ENCODE results near the gene FAM32A.

Gene FAM32A

DNA sequence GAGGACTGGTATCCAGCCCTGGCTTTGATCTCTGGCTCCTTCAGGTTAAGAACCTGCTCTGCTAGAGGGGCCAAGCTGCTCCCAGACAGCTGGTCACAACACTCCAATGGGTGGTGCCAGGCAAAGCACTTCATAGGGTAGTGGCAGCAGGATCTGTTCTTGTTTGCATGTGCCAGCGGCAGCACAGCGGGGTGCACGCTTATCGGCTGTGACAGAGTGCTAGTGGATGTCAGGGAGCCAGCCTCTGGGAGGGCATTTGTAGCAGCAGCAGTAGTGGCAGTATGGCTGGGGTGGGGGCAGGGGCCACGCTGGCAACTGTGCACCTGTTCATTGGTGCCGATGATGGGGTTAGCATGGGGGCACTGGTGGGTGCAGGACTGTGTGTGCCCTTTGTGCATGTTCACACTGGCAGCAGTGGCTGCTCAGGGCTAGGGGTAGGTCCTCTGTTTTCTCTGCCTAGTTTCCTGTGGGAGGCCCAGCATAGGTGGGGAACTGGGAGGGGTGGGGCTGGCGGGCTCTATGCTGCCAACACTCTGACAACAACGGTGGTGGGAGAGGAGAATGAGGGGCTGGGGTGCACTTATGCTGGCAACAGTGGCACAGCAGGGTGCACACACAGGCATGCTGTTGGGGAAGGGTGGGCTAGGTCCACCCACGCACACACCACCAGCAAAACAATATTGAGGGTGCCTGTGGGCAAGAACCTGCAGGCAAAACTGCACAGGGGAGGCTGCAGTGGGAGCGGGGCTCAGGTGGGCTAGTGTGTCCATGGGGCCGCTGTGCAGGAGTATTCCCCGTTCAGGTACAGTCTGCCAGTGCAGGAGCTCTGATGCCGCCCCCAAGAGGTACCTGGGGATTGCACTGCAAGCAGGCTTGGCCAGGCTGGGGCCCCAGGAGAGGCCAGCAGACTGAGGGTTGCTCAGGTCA is 31.8 kb downstream of the FAM32A start:
- DNase-seq (ENCODE audit: insufficient read length, low spot score), result no peak
- no peak for FAIRE-seq
- TF ChIP-seq POLR2A (IDR thresholded peaks at IDR 0.05; ENCODE audit: low read depth, low read length), result no peak
- TF ChIP-seq PAX5 (IDR thresholded peaks at IDR 0.05; ENCODE audit: insufficient read depth, low read length, severe bottlenecking), result no peak
- TF ChIP-seq TAF1 (IDR thresholded peaks at IDR 0.05; ENCODE audit: low read depth, low read length), result no peak
- TF ChIP-seq SPI1 (IDR thresholded peaks at IDR 0.05; ENCODE audit: low read depth, low read length), result no peak
- TF ChIP-seq POLR2AphosphoS5 (IDR thresholded peaks at IDR 0.05; ENCODE audit: low read depth, low read length), result no peak

- TF ChIP-seq PAX5 (IDR thresholded peaks at IDR 0.05; ENCODE audit: insufficient read depth, low read length, severe bottlenecking) (no peak), POU2F2 (IDR thresholded peaks at IDR 0.05; ENCODE audit: low read depth, low read length) (no peak), SPI1 (IDR thresholded peaks at IDR 0.05; ENCODE audit: low read depth, low read length) (no peak), POLR2A (IDR thresholded peaks at IDR 0.05; ENCODE audit: low read depth, low read length) (no peak)
- no peak for DNase-seq (ENCODE audit: insufficient read length, low spot score)
- FAIRE-seq, result no peak
Observed at GRCh38 chr19:16217716-16218451, 32.7 kb downstream of the FAM32A start.

- FAIRE-seq, result peak; percentile 65
- TF ChIP-seq PAX5 (IDR thresholded peaks at IDR 0.05; ENCODE audit: insufficient read depth, low read length, severe bottlenecking) (no peak), TAF1 (IDR thresholded peaks at IDR 0.05; ENCODE audit: low read depth, low read length) (no peak), POU2F2 (IDR thresholded peaks at IDR 0.05; ENCODE audit: low read depth, low read length) (no peak), POLR2AphosphoS5 (IDR thresholded peaks at IDR 0.05; ENCODE audit: low read depth, low read length) (no peak), POLR2A (IDR thresholded peaks at IDR 0.05; ENCODE audit: low read depth, low read length) (no peak), SPI1 (IDR thresholded peaks at IDR 0.05; ENCODE audit: low read depth, low read length) (no peak)
- no peak for DNase-seq (ENCODE audit: insufficient read length, low spot score)
Observed at GRCh38 chr19:16218851-16219250, 33.6 kb downstream of the FAM32A start.

GRCh38 chr19:16222806-16223205 is 37.6 kb downstream of the FAM32A start:
- TF ChIP-seq POLR2AphosphoS5 (IDR thresholded peaks at IDR 0.05; ENCODE audit: low read depth, low read length) (no peak), SPI1 (IDR thresholded peaks at IDR 0.05; ENCODE audit: low read depth, low read length) (no peak), TAF1 (IDR thresholded peaks at IDR 0.05; ENCODE audit: low read depth, low read length) (no peak)

DNA sequence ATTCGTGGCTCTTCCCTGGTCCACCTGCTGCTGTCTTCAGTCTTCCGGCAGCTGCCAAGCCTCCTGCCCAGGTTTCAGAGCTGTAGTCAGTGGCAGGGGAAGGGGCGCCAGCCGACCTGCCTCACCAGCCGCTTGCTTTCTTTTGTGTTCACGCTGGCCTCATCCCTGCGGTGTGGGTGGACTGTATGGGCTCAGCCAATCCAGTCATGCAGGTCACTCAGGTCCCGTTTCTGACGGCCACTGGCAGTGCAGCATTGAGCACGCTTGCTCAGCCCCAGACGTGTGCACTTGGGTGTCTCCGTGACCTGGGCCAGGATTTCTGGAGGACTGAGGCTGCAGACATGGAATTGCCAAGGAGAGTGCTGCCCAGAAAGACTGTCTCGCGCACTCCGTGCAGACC is 38.5 kb downstream of the FAM32A start:
- TF ChIP-seq PAX5 (IDR thresholded peaks at IDR 0.05; ENCODE audit: insufficient read depth, low read length, severe bottlenecking) (no peak), TAF1 (IDR thresholded peaks at IDR 0.05; ENCODE audit: low read depth, low read length) (no peak), POLR2AphosphoS5 (IDR thresholded peaks at IDR 0.05; ENCODE audit: low read depth, low read length) (no peak), POLR2A (IDR thresholded peaks at IDR 0.05; ENCODE audit: low read depth, low read length) (no peak), SPI1 (IDR thresholded peaks at IDR 0.05; ENCODE audit: low read depth, low read length) (no peak), POU2F2 (IDR thresholded peaks at IDR 0.05; ENCODE audit: low read depth, low read length) (no peak)
- no peak for FAIRE-seq
- DNase-seq (ENCODE audit: insufficient read length, low spot score), result no peak

More at GRCh38 chr19:16222806-16223205, 37.6 kb downstream of the FAM32A start:
- DNase-seq (ENCODE audit: insufficient read length, low spot score), result no peak
- peak; percentile 55 for FAIRE-seq

DNA sequence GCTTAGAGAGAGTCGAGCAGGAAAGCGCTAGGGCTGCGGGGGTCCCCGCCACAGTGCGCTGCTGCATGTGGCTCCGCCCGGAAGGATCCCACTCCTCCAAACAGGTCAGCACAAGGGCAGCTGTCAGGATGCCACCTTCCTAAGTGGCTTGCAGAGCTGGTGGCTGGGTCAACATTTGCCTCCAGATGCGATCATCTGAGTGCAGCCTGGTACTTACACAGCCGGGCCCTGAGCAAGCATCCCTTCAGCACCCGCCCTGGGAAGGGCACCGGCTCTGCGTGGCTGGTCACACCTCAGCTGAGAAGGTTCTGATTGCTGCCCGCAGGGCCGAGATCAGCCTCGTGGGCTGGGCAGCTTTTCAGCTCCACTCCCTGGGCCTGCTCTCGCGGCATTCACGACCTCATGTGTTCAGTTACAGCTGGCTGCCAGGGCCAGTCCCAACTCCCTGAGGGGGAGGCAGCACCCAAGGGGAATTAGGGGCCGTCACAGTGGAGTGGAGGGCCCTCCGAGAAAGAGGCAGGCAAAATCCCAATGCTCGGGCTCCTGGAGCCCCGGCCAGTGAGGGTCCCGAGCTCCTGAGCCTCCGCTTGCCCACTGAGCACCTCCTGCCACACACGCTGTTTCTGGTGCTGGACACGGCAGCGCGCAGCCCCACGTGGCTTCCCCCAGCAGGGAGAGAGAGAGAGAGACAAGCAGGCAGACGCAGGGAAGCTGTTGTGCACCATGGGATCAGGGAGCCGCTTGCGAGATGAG is 39.3 kb downstream of the FAM32A start:
- FAIRE-seq (no peak), DNase-seq (ENCODE audit: insufficient read length, low spot score) (peak; percentile 0)
- TF ChIP-seq POLR2AphosphoS5 (IDR thresholded peaks at IDR 0.05; ENCODE audit: low read depth, low read length) (no peak), POLR2A (IDR thresholded peaks at IDR 0.05; ENCODE audit: low read depth, low read length) (no peak), TAF1 (IDR thresholded peaks at IDR 0.05; ENCODE audit: low read depth, low read length) (no peak), PAX5 (IDR thresholded peaks at IDR 0.05; ENCODE audit: insufficient read depth, low read length, severe bottlenecking) (no peak), SPI1 (IDR thresholded peaks at IDR 0.05; ENCODE audit: low read depth, low read length) (no peak), POU2F2 (IDR thresholded peaks at IDR 0.05; ENCODE audit: low read depth, low read length) (no peak)

GRCh38 chr19:16225279-16226183 is 40.3 kb downstream of the FAM32A start:
- DNase-seq (ENCODE audit: insufficient read length, low spot score), result no peak
- no peak for FAIRE-seq
- no peak for TF ChIP-seq POU2F2 (IDR thresholded peaks at IDR 0.05; ENCODE audit: low read depth, low read length)
- no peak for TF ChIP-seq PAX5 (IDR thresholded peaks at IDR 0.05; ENCODE audit: insufficient read depth, low read length, severe bottlenecking)
- no peak for TF ChIP-seq TAF1 (IDR thresholded peaks at IDR 0.05; ENCODE audit: low read depth, low read length)
- TF ChIP-seq POLR2A (IDR thresholded peaks at IDR 0.05; ENCODE audit: low read depth, low read length), result no peak
- no peak for TF ChIP-seq SPI1 (IDR thresholded peaks at IDR 0.05; ENCODE audit: low read depth, low read length)
- TF ChIP-seq POLR2AphosphoS5 (IDR thresholded peaks at IDR 0.05; ENCODE audit: low read depth, low read length), result no peak

- no peak for DNase-seq (ENCODE audit: insufficient read length, low spot score)
- TF ChIP-seq POLR2AphosphoS5 (IDR thresholded peaks at IDR 0.05; ENCODE audit: low read depth, low read length), result no peak
- TF ChIP-seq POLR2A (IDR thresholded peaks at IDR 0.05; ENCODE audit: low read depth, low read length), result no peak
- no peak for TF ChIP-seq SPI1 (IDR thresholded peaks at IDR 0.05; ENCODE audit: low read depth, low read length)
- TF ChIP-seq POU2F2 (IDR thresholded peaks at IDR 0.05; ENCODE audit: low read depth, low read length), result no peak
- TF ChIP-seq PAX5 (IDR thresholded peaks at IDR 0.05; ENCODE audit: insufficient read depth, low read length, severe bottlenecking), result no peak
- TF ChIP-seq TAF1 (IDR thresholded peaks at IDR 0.05; ENCODE audit: low read depth, low read length), result no peak
- no peak for FAIRE-seq
Observed at GRCh38 chr19:16226184-16226591, 41.0 kb downstream of the FAM32A start.
